ENCODE measurements around the gene NCK2. TPM values are rescaled to one million over a fixed set of nuclear protein-coding genes. Genes with fewer than 3 reads are reported as not detected.

NCK2 gene
- total RNA-seq, 1 experiment from 2014 or later, result 49.2 TPM

DNA sequence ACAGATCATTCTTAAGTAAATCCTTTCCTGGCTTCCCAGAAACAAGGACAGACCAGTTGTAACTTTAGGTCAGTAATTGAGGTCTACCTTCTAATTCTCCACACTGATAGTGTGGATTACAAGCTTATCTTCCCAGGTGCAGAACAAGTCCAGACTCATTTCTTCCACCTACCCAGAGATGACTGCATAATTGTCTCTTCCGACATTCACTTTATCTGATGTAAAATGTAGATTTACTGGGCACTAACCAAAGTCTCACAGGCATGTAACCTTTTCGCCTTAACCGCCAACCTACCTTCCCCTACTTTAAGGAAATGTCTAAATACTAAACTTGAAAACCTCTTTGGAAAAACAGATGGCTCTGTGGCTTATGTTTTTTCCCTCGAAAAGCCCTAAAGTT, 96.2 kb downstream of the NCK2 start:
- TF ChIP-seq, protein P1, sequence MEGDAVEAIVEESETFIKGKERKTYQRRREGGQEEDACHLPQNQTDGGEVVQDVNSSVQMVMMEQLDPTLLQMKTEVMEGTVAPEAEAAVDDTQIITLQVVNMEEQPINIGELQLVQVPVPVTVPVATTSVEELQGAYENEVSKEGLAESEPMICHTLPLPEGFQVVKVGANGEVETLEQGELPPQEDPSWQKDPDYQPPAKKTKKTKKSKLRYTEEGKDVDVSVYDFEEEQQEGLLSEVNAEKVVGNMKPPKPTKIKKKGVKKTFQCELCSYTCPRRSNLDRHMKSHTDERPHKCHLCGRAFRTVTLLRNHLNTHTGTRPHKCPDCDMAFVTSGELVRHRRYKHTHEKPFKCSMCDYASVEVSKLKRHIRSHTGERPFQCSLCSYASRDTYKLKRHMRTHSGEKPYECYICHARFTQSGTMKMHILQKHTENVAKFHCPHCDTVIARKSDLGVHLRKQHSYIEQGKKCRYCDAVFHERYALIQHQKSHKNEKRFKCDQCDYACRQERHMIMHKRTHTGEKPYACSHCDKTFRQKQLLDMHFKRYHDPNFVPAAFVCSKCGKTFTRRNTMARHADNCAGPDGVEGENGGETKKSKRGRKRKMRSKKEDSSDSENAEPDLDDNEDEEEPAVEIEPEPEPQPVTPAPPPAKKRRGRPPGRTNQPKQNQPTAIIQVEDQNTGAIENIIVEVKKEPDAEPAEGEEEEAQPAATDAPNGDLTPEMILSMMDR (conservative IDR thresholded peaks at IDR 0.05), result no peak
- H4K8ac ChIP-seq (replicated peaks; ENCODE audit: insufficient read length, low read depth, low read length), result no peak overlapping the region
- H3K4ac ChIP-seq (ENCODE audit: low read depth, low read length), result no peak overlapping the region
- peaks cover 11% of the 10 kb centered on the region; the same call in 1 of the 2 replicates for H3K4me1 ChIP-seq (ENCODE audit: insufficient read depth, low read length)
- no peak overlapping the region for H2BK15ac ChIP-seq (ENCODE audit: low read depth, low read length)
- no peak overlapping the region for H2AFZ ChIP-seq (ENCODE audit: low read length)
- no peaks in the 10 kb centered on the region for H3K9me3 ChIP-seq (ENCODE audit: control insufficient read depth, low read depth, low read length)
- Mint-ChIP-seq H3K4me3 (no peak overlapping the region), H3K27me3 (ENCODE audit: low read depth) (no peaks in the 10 kb centered on the region), H3K9me3 (peaks cover 0 to 7% of the 10 kb centered on the region in 2 experiments; a peak in 3 of 5 replicates), H3K27ac (peak overlapping the region in 2 of 3 experiments; percentile 3 to 20; a peak in 4 of 7 replicates), H3K36me3 (ENCODE audit: insufficient read depth in 1 of 3, low read depth in 3 of 3) (peaks cover 0 to 7% (median 0%) of the 10 kb centered on the region in 3 experiments; a peak in 3 of 7 replicates), H3K4me1 (peaks cover 58 to 63% of the 10 kb centered on the region in 2 experiments)
- H3K9ac ChIP-seq (ENCODE audit: extremely low read depth, insufficient read length, low read length), result no peak overlapping the region
- H2BK5ac ChIP-seq (ENCODE audit: insufficient read length, low read length), result no peak overlapping the region
- no peak overlapping the region for H3K18ac ChIP-seq (ENCODE audit: insufficient read length, low read depth, low read length)
- H3K56ac ChIP-seq (ENCODE audit: insufficient read length, low read depth, low read length), result no peak overlapping the region
- no peak overlapping the region for H4K91ac ChIP-seq (ENCODE audit: insufficient read length, low read depth, low read length)
- H2BK120ac ChIP-seq (ENCODE audit: low read depth, low read length, poor library complexity, severe bottlenecking), result no peak overlapping the region
- no peak overlapping the region for H3K4me2 ChIP-seq (ENCODE audit: insufficient read depth, insufficient read length, low read length)
- peaks cover 2% of the 10 kb centered on the region for H3K79me1 ChIP-seq (ENCODE audit: insufficient read depth, low read depth, low read length, poor library complexity, severe bottlenecking)
- no peak overlapping the region for H4K5ac ChIP-seq (ENCODE audit: insufficient read length, low read depth, low read length)
- H3K23ac ChIP-seq (ENCODE audit: insufficient read length, low read depth, low read length), result no peak overlapping the region
- no peak overlapping the region for H3T11ph ChIP-seq (ENCODE audit: low read length)
- H3K27ac ChIP-seq (ENCODE audit: insufficient read length, low read depth, low read length), result no peak overlapping the region
- H4K20me1 ChIP-seq (ENCODE audit: control insufficient read depth, insufficient read depth, insufficient read length), result no peaks in the 10 kb centered on the region
- peaks cover 12% of the 10 kb centered on the region; the same call in 1 of the 2 replicates for H3K79me2 ChIP-seq (ENCODE audit: insufficient read depth, low read length)
- no peaks in the 10 kb centered on the region for H3K27me3 ChIP-seq (ENCODE audit: insufficient read depth, low read length)
- no peak overlapping the region for H3K14ac ChIP-seq (ENCODE audit: insufficient read depth, low read length)
- DNase-seq, result no peak
- no peak overlapping the region for H2BK20ac ChIP-seq (ENCODE audit: low read depth, low read length, poor library complexity, severe bottlenecking)
- no CpG with 5 or more reads among the region's 4 CpGs for WGBS (ENCODE audit: extremely low coverage, insufficient read length, low lambda C conversion rate)
- no peak overlapping the region for H2AK5ac ChIP-seq (ENCODE audit: insufficient read length, low read length)
- no peaks in the 10 kb centered on the region for H3K23me2 ChIP-seq (ENCODE audit: insufficient read length, low read depth, low read length, poor library complexity, severe bottlenecking)
- no peak overlapping the region for H2BK12ac ChIP-seq (ENCODE audit: insufficient read length, low read depth, low read length)
